WERI-Rb-1 (cell line): Measurements from ENCODE around the gene GGPS1.
"Not testable (repeated sequence)": the region's sequence is repeated elsewhere in the genome, so short reads cannot be mapped to it uniquely, and the experiment has no call there.

Experiments
- DNase-seq: peaks from one replicate; pipeline ENCODE4 v3.0.0-alpha.2; 2020
- H3K27ac ChIP-seq: fragments of 250-450 bp; sonication (Bioruptor Pico); 2 replicates; pipeline ENCODE4 v1.5.1; 2020; ENCODE audit warnings: mild to moderate bottlenecking, moderate library complexity
- H3K27me3 ChIP-seq: fragments of 250-450 bp; sonication (Bioruptor Pico); 2 replicates; pipeline ENCODE4 v1.5.1; 2021; ENCODE audit warnings: mild to moderate bottlenecking, low read depth, moderate library complexity; ENCODE audit not compliant: insufficient read depth, severe bottlenecking
- H3K36me3 ChIP-seq: fragments of 250-450 bp; sonication (Bioruptor Pico); 2 replicates; pipeline ENCODE4 v1.5.1; 2020; ENCODE audit warnings: mild to moderate bottlenecking, moderate library complexity
- H3K4me3 ChIP-seq: 2 replicates; pipeline ENCODE4 v1.5.1; 2011; ENCODE audit warnings: low read depth, mild to moderate bottlenecking, control low read depth, low read length
- H3K9me3 ChIP-seq: fragments of 250-450 bp; sonication (Bioruptor Pico); 2 replicates; pipeline ENCODE4 v1.5.1; 2021; ENCODE audit warnings: mild to moderate bottlenecking, moderate library complexity; ENCODE audit not compliant: severe bottlenecking
- CTCF ChIP-seq: IDR thresholded peaks from 2 replicates; pipeline ENCODE4 v1.5.1; 2011; ENCODE audit warnings: low read depth, mild to moderate bottlenecking, control low read depth, inconsistent platforms, low read length

GGPS1 gene

DNA sequence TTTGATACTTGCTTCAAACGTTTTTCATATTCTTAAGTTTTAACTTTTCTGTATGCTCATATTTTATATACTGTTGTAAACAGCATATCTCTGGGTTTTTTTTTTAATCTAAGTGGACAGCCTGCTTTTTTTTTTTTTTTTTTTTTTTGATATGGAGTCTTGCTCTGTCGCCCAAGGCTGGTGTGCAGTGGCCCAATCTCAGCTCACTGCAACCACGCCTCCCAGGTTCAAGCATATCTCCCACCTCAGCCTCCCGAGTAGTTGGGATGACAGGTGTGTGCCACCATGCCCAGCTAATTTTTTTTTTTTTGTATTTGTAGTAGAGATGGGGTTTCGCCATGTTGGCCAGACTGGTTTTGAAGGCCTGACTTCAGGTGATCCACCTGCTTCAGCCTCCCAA lies 40.1 kb downstream of the GGPS1 start:
- H3K27ac ChIP-seq: no peak overlapping the region

DNA sequence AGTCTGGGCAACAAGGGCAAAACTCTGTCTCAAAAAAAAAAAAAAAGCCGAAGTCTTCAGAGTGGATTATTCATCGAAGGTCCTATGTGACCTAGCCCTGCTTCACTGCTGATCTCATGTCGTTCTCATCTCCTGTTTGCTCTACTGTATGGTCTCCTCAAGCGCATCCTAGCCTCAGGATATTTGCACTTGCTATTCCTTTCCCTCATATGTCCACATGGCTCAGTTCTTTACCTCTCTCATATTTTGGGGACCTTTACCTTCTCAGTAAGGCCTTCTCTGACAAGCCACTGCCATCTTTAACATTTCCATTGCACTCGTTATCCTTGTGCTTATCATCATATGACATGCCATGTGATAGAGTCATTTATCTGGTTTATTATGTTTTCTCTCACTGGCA lies 41.4 kb downstream of the GGPS1 start:
- H3K4me3 ChIP-seq: no peak overlapping the region
- no peak for DNase-seq
- no peak for TF ChIP-seq CTCF
- H3K27me3 ChIP-seq: no peaks in the 10 kb centered on the region
- H3K36me3 ChIP-seq: peaks cover 25% of the 10 kb centered on the region
- no peaks in the 10 kb centered on the region for H3K9me3 ChIP-seq
- H3K27ac ChIP-seq: no peak overlapping the region

More for the DNA sequence above, 40.1 kb downstream of the GGPS1 start:
- H3K4me3 ChIP-seq: no peak overlapping the region
- no peaks in the 10 kb centered on the region for H3K9me3 ChIP-seq
- H3K36me3 ChIP-seq: peaks cover 16% of the 10 kb centered on the region
- no peaks in the 10 kb centered on the region for H3K27me3 ChIP-seq
- DNase-seq: peak; percentile 5
- no peak for TF ChIP-seq CTCF

DNA sequence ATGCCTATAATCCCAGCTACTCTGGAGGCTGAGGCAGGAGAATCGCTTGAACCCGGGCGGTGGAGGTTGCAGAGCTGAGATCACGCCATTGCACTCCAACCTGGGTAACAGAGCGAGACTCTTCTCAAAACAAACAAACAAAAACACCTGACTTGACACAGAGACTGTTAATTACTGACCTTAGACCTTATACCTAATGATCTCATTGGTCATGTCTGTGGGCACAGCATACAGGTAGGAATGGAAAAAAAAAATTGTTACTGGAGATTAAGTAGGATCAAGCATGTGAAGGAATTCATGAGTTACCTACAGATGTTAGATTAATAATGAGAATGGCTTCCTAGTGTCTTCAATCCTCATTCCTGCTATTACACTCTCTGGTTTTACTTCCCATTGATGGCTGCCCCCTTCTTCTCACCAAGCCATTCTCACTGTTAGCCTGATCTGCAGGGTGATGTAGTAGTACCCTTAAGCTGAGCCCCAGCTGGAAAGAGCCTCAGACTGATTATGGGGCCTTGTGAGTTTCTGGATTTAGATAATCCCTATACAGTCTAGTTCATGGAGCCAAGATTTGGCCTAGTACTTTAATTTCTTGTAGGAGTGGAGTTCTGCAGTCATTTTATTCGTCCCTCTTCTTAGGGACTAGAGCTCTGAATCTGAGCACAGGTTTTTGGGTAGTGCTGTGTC lies 47.7 kb downstream of the GGPS1 start:
- no peak for TF ChIP-seq CTCF
- Histone ChIP-seq H3K9me3 (no peaks in the 10 kb centered on the region), H3K36me3 (peaks cover 46% of the 10 kb centered on the region), H3K27me3 (no peaks in the 10 kb centered on the region), H3K4me3 (no peak overlapping the region), H3K27ac (peak overlapping the region; percentile 52)
- peak; percentile 82 for DNase-seq

DNA sequence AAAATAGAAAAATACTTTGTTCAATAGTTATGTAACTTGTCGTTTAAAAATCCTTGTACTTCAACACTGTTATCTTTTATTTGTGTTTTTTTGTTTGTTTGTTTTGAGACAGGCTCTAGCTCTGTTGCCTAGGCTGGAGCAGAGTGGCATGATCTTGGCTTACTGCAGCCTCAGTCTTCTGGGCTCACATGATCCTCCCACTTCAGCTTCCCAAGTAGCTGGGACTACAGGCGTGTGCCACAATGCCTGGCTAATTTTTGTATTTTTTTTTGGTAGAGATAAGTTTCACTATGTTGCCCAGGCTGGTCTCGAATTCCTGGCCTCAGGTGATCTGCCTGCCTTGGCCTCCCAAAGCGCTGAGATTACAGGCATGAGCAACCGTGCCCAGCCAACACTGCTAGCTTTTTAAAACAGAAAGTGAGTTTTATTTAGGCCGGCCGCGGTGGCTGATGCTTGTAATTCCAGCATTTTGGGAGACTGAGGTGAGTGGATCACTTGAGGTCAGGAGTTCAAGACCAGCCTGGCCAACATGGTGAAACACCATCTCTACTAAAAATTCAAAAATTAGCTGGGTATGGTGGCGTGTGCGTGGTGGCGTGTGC lies 49.9 kb downstream of the GGPS1 start:
- DNase-seq: peak; percentile 6
- H3K4me3 ChIP-seq, H3K27ac ChIP-seq, H3K27me3 ChIP-seq, H3K9me3 ChIP-seq: not testable (repeated sequence)
- H3K36me3 ChIP-seq: peaks cover 50% of the 10 kb centered on the region

- not testable (repeated sequence) for H3K27ac ChIP-seq, DNase-seq, H3K4me3 ChIP-seq, H3K27me3 ChIP-seq
- Histone ChIP-seq H3K36me3 (peaks cover 40% of the 10 kb centered on the region), H3K9me3 (peaks cover 15% of the 10 kb centered on the region)
These were observed 53.8 kb downstream of the GGPS1 start for GRCh38 chr1:235381955-235382739.

GRCh38 chr1:235385633-235386032 lies 57.3 kb downstream of the GGPS1 start:
- not testable (repeated sequence) for DNase-seq, H3K27me3 ChIP-seq, H3K27ac ChIP-seq, H3K4me3 ChIP-seq
- Histone ChIP-seq H3K36me3 (peaks cover 37% of the 10 kb centered on the region), H3K9me3 (peaks cover 29% of the 10 kb centered on the region)

GRCh38 chr1:235391874-235392273 lies 63.5 kb downstream of the GGPS1 start:
- H3K9me3 ChIP-seq: peaks cover 15% of the 10 kb centered on the region
- TF ChIP-seq CTCF: no peak
- H3K27ac ChIP-seq: no peak overlapping the region
- no peak for DNase-seq
- peaks cover 17% of the 10 kb centered on the region for H3K36me3 ChIP-seq
- H3K4me3 ChIP-seq: no peak overlapping the region
- no peaks in the 10 kb centered on the region for H3K27me3 ChIP-seq
